Neural cell (in vitro differentiated cells): ENCODE results near the gene KRTAP4-16.
"Not testable (repeated sequence)": the region's sequence is repeated elsewhere in the genome, so short reads cannot be mapped to it uniquely, and the experiment has no call there.

ENCODE experiments used
- CTCF ChIP-seq: fragments of 450-650 bp; IDR thresholded peaks from 2 replicates; pipeline ENCODE4 v1.5.1; 2014; ENCODE audit warnings: antibody characterized with exemption, mild to moderate bottlenecking, moderate library complexity; ENCODE audit not compliant: poor library complexity, severe bottlenecking
- EP300 ChIP-seq: fragments of 450-650 bp; conservative IDR thresholded peaks from 2 replicates; pipeline ENCODE4 v1.6.1; 2014; ENCODE audit warnings: antibody characterized with exemption, mild to moderate bottlenecking, moderate library complexity; ENCODE audit not compliant: poor library complexity, severe bottlenecking
- EZH2 ChIP-seq: fragments of 200-600, 300-800 bp; shearing (Covaris generic), sonication (generic); IDR thresholded peaks from 2 replicates; pipeline ENCODE4 v1.6.1; 2014; ENCODE audit warnings: antibody characterized with exemption, low read length, borderline replicate concordance, mild to moderate bottlenecking; ENCODE audit not compliant: insufficient read depth, poor library complexity, severe bottlenecking
- POLR2AphosphoS5 ChIP-seq: IDR thresholded peaks from 2 replicates; pipeline ENCODE4 v1.6.1; 2012
- RAD21 ChIP-seq: fragments of 450-650 bp; conservative IDR thresholded peaks from 2 replicates; pipeline ENCODE4 v1.6.1; 2014; ENCODE audit warnings: antibody characterized with exemption, mild to moderate bottlenecking, moderate library complexity
- REST ChIP-seq: IDR thresholded peaks from 2 replicates; pipeline ENCODE4 v1.6.1; 2012; ENCODE audit warnings: borderline replicate concordance

- TF ChIP-seq CTCF, EP300, POLR2AphosphoS5, EZH2, REST, RAD21: not testable (repeated sequence)
Observed at GRCh38 chr17:41139865-41140264, 37.9 kb upstream of the KRTAP4-16 start.
